Measurements from ENCODE around the gene CTU2.

Gene CTU2

DNA sequence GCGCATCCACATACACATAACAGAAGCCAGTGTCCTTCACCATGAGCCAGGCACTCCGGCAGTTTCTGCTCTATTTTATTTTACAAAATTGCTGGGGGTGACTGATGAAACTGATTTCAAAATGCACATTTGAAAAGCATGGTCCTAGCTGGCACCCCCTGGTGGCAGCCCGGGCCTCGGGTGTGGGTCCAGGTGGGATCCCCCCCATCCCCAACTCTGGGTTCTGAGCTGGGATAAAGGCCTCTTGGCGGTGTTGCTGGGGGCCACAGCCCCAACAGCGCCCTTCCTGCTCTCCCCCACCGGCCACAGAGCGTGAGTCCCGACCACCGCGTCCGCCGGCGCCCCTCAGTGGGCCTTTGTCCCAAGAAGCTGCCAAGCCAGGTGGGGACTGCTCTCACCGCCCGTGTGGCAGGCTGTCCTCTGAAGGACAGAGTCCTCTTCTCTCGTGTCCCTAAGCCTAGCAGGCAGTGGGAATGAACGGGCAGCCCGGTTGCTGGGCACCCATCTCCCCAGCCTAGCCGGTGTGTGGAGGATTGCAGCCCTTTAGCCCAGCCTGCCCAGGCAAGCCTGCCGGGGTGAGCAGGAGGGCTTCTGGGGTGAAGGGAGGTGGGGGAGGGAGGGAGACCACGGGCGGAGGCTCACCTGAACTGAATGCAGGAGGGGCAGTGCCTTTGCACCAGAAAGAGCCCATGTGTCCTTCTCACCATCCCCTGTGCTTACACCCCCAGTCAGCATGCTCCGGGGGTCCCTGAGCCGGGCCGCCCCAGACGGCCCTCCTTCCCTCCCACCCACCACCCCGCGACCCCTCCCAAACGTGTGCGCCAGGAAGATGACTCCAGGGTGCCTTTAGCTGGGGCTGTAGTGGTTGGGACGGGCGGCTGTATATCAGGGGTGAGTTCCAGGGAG lies 20.9 kb upstream of the CTU2 start:
- TF ChIP-seq, protein P1, sequence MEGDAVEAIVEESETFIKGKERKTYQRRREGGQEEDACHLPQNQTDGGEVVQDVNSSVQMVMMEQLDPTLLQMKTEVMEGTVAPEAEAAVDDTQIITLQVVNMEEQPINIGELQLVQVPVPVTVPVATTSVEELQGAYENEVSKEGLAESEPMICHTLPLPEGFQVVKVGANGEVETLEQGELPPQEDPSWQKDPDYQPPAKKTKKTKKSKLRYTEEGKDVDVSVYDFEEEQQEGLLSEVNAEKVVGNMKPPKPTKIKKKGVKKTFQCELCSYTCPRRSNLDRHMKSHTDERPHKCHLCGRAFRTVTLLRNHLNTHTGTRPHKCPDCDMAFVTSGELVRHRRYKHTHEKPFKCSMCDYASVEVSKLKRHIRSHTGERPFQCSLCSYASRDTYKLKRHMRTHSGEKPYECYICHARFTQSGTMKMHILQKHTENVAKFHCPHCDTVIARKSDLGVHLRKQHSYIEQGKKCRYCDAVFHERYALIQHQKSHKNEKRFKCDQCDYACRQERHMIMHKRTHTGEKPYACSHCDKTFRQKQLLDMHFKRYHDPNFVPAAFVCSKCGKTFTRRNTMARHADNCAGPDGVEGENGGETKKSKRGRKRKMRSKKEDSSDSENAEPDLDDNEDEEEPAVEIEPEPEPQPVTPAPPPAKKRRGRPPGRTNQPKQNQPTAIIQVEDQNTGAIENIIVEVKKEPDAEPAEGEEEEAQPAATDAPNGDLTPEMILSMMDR (IDR thresholded peaks at IDR 0.05), result peak; percentile 71

DNA sequence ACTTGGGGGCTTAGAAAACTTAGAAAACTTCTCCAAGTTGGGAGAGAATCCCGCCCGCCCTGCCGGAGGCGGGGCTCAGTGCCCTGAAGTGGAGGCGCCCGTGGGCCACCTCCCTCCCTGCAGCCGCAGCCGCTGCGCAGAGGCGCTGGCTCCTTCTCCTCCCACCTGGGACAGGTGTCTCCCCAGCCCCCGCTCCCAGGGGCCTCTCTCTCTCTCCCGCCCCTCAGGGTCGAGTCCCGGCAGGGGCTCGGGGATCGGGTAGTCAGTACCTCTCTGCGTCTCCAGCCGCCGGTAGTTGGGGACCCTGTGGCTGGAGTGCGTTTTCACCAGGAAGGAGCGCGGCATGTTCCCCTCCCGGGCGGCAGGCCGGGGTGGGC lies 20.3 kb upstream of the CTU2 start:
- TF ChIP-seq, protein P1 (IDR thresholded peaks at IDR 0.05), result no peak

DNA sequence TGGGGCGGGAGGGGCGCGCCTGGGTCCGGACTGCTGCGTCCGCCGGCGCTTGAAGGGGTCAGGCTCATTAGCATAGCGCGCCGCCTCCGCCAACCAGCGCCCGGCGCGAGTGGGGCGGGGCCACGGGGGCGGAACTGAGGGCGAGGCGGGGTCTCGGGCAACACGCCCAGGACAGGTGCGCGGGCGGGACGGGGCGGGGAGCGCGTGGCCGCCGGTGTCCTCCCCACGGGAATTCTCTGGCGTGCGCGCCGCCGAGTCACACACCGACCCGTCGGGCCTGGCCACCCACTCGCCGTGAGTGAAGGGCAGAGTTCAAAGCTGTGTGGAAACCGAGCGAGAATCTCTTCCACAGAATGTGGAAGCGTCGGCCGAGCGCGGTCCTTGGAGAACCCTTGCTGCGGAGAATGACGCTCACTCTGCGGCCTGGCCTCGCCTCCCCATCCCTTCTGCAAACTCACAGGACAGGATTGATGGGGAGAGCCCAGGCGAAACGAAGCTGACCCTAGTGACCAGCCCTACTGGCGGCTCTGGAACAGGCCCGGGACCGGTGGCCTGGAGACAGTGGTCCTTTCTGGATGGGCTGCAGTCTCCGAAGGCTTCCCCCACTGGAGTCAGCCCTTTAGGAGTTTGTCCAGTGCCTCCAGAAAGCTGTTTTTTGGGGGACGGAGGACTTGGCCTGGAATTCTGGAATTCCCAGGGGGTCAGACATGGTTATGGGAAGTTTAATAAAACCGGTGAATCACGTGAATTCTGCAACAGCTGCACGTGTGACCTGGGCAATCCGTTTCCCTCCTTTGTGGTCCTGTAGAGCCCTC lies 19.7 kb upstream of the CTU2 start, which contains the start of gene SNAI3:
SNAI3 (minus strand) TSS at position 69 of the 815 bp plus-strand sequence. CDS start 101 bp downstream, outside the sequence.
- TF ChIP-seq, protein P1 (IDR thresholded peaks at IDR 0.05), result no peak

DNA sequence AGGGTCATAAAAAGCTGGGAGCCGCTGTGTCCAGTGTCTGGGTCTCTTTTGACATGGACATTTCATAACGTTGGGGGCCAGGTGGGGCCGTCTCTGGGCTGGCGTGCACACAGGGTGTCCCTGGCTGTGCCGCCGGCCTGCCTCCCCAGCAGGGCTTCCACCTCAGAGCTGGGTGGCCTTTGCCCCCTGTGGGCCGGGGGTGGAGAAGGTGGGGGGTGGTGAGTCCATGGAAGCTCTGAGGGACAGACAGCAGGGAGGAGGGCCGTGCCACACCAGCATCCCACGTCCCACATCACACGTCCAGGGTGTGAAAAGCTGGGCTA lies 19.1 kb upstream of the CTU2 start:
- TF ChIP-seq, protein P1 (IDR thresholded peaks at IDR 0.05), result no peak

DNA sequence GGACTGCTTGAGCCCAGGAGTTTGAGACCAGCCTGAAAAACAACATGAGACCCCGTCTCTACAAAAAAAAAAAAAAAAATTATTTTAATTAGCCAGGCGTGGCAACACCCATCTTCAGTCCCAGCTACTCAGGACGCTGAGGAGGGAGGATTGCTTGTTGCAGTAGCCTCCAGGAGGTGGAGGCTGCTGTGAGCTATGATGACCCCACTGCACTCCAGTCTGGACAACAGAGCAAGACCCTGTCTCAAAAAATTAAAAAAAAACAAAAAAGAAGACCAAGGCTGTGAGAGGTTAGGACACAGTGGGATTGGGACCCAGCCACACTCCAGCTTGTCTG lies 18.7 kb upstream of the CTU2 start:
- TF ChIP-seq, protein P1 (IDR thresholded peaks at IDR 0.05), result no peak

DNA sequence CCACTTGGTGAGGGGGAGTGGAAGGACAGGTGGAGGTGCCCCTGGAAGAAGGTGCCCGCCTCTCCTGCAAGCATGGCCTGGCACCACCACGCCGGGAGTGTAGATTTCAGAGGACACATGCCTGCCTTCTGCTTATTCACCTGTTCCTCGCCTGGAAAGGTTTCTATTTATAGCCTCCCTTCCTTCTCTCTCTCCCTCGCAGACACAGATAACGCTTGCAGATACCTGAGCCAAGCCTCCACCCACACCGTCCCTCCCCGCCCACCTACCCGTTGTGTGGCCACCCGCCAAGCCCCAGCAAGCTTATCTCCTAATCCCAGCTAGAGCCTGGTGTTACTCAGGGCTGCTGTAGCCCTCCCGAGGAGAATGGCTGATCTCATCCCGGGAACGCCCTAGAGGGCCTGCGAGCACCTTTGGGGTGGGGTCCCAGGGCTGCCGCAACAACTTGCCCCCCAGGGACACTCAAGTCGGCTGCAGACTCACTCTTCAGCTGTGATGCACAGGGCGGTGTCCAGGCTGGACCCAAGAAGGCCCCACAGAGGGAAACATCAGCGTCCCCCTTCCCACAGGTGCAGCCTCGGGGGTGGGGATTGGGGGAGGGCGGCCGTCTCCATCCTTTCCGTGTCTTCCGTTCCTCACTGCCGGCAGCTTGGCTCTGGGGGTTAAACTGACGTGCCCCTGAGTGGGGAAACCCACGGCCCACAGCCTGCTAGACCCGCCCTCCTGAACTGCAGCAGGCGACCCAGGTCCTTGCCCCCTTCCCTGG lies 18.1 kb upstream of the CTU2 start:
- TF ChIP-seq, protein P1 (IDR thresholded peaks at IDR 0.05), result no peak
